Thyroid gland (tissue), 4 donors: Measurements from ENCODE around the gene RB1.

Experiments
- CTCF ChIP-seq, 6 experiments: fragments of 200-600 bp in 3 of 6; fragments of 450-650 bp in 3 of 6; sonication (generic) in 3 of 6; IDR thresholded peaks; one replicate each; pipeline ENCODE4 v1.5.1; 2016 to 2019; ENCODE audit warnings: antibody characterized with exemption in 6 of 6, mild to moderate bottlenecking in 2 of 6, inconsistent platforms in 1 of 6, moderate library complexity in 1 of 6
- POLR2A ChIP-seq, 2 donors: fragments of 450-650 bp; IDR thresholded peaks; one replicate each; pipeline ENCODE4 v1.6.1; 2017; ENCODE audit warnings: antibody characterized with exemption in 2 of 2, mild to moderate bottlenecking in 2 of 2, moderate library complexity in 1 of 2

GRCh38 chr13:48437371-48437770 lies 133.8 kb downstream of the RB1 start:
- TF ChIP-seq POLR2A (IDR thresholded peaks at IDR 0.05) (peak in 1 of 2 donors; percentile 39), CTCF (IDR thresholded peaks at IDR 0.05) (no peak)
